ENCODE results near the gene EID2B. TPM values are rescaled to one million over a fixed set of nuclear protein-coding genes. Genes with fewer than 3 reads are reported as not detected.

Gene EID2B
- total and polyA plus RNA-seq, 4 donors, result 0.75 to 6.0 (median 3.3) TPM

DNA sequence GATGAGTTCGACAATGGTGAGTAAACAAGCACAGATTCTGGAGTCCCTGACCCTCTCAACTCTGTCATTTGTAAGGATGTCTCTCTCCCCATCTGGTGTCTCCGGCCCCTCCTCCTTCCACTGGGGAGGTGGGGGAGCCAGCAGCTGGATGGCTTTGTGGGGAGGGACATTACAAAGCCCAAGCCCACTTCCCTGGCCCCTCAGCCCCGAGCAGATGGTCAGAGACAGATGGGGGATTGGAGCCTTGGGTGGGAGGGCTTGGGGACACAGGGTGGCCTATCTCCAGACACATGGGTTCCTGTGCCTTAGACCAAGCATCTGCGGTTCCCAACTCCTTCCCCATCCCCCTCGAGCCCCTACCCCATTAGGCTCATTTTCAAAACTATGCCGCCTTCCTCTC is 49.5 kb downstream of the EID2B start:
- WGBS, 2 donors, result 54 to 59% methylated on average over 6 of the region's 6 CpGs
- Histone ChIP-seq H3K27me3 (ENCODE audit: control insufficient read depth in 1 of 2, insufficient read depth in 2 of 2, low read length in 1 of 2) (no peaks in the 10 kb centered on the region), H3K36me3 (ENCODE audit: control insufficient read depth in 1 of 2, insufficient read depth in 2 of 2, low read length in 1 of 2) (peaks cover 2 to 3% of the 10 kb centered on the region in 2 donors), H3K9me3 (ENCODE audit: control insufficient read depth, low read length) (no peaks in the 10 kb centered on the region), H3K27ac (ENCODE audit: low read depth in 1 of 2, low read length in 2 of 2) (no peak overlapping the region), H3K4me1 (ENCODE audit: control insufficient read depth in 1 of 2, insufficient read depth in 2 of 2, low read length in 2 of 2) (no peaks in the 10 kb centered on the region), H3K4me3 (ENCODE audit: low read length in 2 of 2) (no peak overlapping the region)
- ATAC-seq (ENCODE audit: low FRiP score) (no peak), DNase-seq (no peak)
- intact Hi-C loops (cut with DNase I), result no loop called here

DNA sequence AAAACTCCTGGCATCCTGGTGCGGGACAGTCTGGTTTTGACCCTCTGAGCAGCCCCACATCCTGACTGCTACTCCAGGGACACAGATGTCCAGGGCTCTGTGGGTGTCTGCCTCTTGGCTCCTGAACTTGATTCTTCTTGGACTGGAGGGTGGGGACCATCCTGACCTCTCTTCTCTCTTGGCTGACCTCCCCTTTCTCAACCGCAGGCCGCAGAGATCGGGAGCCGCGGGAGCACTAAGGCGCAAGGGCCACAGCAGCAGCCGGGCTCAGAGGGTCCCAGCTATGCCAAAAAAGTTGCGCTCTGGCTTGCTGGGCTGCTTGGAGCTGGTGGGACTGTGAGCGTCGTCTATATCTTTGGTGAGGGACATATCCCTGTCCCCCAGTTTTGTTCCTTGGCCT is 51.0 kb downstream of the EID2B start:
- intact Hi-C loops (cut with DNase I), result loop anchor here in 1 of 2 donors (2.0 kb wide), 1 partner anchor 51 kb away; the partner anchor contains the start of gene EID2B

DNA sequence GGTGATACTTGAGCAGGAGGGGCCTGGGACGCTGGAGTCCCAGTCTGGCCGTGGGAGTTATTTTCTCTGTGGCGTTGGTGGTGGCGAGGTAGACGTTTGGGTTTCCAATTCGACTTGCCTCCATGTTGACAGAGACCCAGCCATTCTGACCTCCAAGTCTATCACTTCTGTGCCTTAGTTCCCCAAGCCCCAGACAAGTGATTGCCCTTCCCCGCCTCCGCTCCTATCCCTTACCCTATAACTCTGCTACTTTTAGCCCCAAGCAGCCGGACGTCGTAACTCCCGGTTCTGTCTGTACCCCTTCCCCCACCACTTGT is 51.5 kb downstream of the EID2B start:
- no peak for ATAC-seq (ENCODE audit: low FRiP score)
- H3K27ac ChIP-seq (ENCODE audit: low read depth in 1 of 2, low read length in 2 of 2), result no peak overlapping the region
- H3K4me1 ChIP-seq (ENCODE audit: control insufficient read depth in 1 of 2, insufficient read depth in 2 of 2, low read length in 2 of 2), result no peaks in the 10 kb centered on the region
- intact Hi-C loops (cut with DNase I), result loop anchor here in 1 of 2 donors (2.0 kb wide), 1 partner anchor 52 kb away; the partner anchor contains the start of gene EID2B
- H3K9me3 ChIP-seq (ENCODE audit: control insufficient read depth, low read length), result no peaks in the 10 kb centered on the region
- no peaks in the 10 kb centered on the region for H3K27me3 ChIP-seq (ENCODE audit: control insufficient read depth in 1 of 2, insufficient read depth in 2 of 2, low read length in 1 of 2)
- no peak for DNase-seq
- WGBS, 2 donors, result 1% methylated on average over 12 of the region's 12 CpGs
- H3K4me3 ChIP-seq (ENCODE audit: low read length in 2 of 2), result peak overlapping the region; percentile 63 to 72
- peaks cover 0 to under 1% of the 10 kb centered on the region in 2 donors for H3K36me3 ChIP-seq (ENCODE audit: control insufficient read depth in 1 of 2, insufficient read depth in 2 of 2, low read length in 1 of 2)

More for the DNA sequence above, 51.0 kb downstream of the EID2B start:
- 72 to 80% methylated on average over 11 of the region's 11 CpGs for WGBS, 2 donors
- no peak for ATAC-seq (ENCODE audit: low FRiP score)
- Histone ChIP-seq H3K4me3 (ENCODE audit: low read length in 2 of 2) (no peak overlapping the region), H3K4me1 (ENCODE audit: control insufficient read depth in 1 of 2, insufficient read depth in 2 of 2, low read length in 2 of 2) (no peaks in the 10 kb centered on the region), H3K27ac (ENCODE audit: low read depth in 1 of 2, low read length in 2 of 2) (no peak overlapping the region), H3K9me3 (ENCODE audit: control insufficient read depth, low read length) (no peaks in the 10 kb centered on the region), H3K27me3 (ENCODE audit: control insufficient read depth in 1 of 2, insufficient read depth in 2 of 2, low read length in 1 of 2) (no peaks in the 10 kb centered on the region), H3K36me3 (ENCODE audit: control insufficient read depth in 1 of 2, insufficient read depth in 2 of 2, low read length in 1 of 2) (peaks cover 0 to 3% of the 10 kb centered on the region in 2 donors)
- DNase-seq, result no peak

Other genes starting within 250 kb of the EID2B start
- gene IFNL1, start 236.4 kb downstream of the EID2B start, total RNA-seq, result not detected
- gene IFNL1, start 236.4 kb downstream of the EID2B start, polyA plus RNA-seq, result not detected
- 1 to 10 TPM in 1 of 2 donors, under 1 TPM in 1; 0.45 to 1.8 TPM for gene LRFN1, start 212.0 kb downstream of the EID2B start, total RNA-seq
- gene LRFN1, start 212.0 kb downstream of the EID2B start, polyA plus RNA-seq, result not detected
- gene GMFG, start 196.8 kb downstream of the EID2B start, total RNA-seq, result 10 to 100 TPM; 53.7 to 60.8 TPM
- gene GMFG, start 196.8 kb downstream of the EID2B start, polyA plus RNA-seq, result 10 to 100 TPM in 1 of 2 donors, 1 to 10 TPM in 1; 8.3 to 50.3 TPM
- 100 to 1,000 TPM; 101 to 120 TPM for gene SAMD4B, start 190.4 kb downstream of the EID2B start, total RNA-seq
- 100 to 1,000 TPM in 1 of 2 donors, 10 to 100 TPM in 1; 33.6 to 109 TPM for gene SAMD4B, start 190.4 kb downstream of the EID2B start, polyA plus RNA-seq
- 10 to 100 TPM; 33.9 to 34.5 TPM for gene PAF1, start 141.7 kb downstream of the EID2B start, total RNA-seq
- gene PAF1, start 141.7 kb downstream of the EID2B start, polyA plus RNA-seq, result 10 to 100 TPM; 27.7 to 43.8 TPM
- gene MED29, start 141.5 kb downstream of the EID2B start, total RNA-seq, result 10 to 100 TPM; 28.9 to 35.1 TPM
- 10 to 100 TPM; 26.0 to 29.7 TPM for gene MED29, start 141.5 kb downstream of the EID2B start, polyA plus RNA-seq
- gene ZFP36, start 126.0 kb downstream of the EID2B start, total RNA-seq, result 100 to 1,000 TPM; 205 to 955 TPM
- 100 to 1,000 TPM; 124 to 360 TPM for gene ZFP36, start 126.0 kb downstream of the EID2B start, polyA plus RNA-seq
- gene PLEKHG2, start 120.2 kb downstream of the EID2B start, total RNA-seq, result 10 to 100 TPM; 86.4 to 98.1 TPM
- 10 to 100 TPM; 15.3 to 74.4 TPM for gene PLEKHG2, start 120.2 kb downstream of the EID2B start, polyA plus RNA-seq
- gene RPS16, start 96.9 kb downstream of the EID2B start, total RNA-seq, result 1,000 to 10,000 TPM; 1,268 to 1,273 TPM
- 1,000 to 10,000 TPM; 3,270 to 4,459 TPM for gene RPS16, start 96.9 kb downstream of the EID2B start, polyA plus RNA-seq
- 100 to 1,000 TPM in 1 of 2 donors, 10 to 100 TPM in 1; 90.1 to 103 TPM for gene SUPT5H, start 87.3 kb downstream of the EID2B start, total RNA-seq
- 100 to 1,000 TPM in 1 of 2 donors, 10 to 100 TPM in 1; 56.1 to 170 TPM for gene SUPT5H, start 87.3 kb downstream of the EID2B start, polyA plus RNA-seq
- 10 to 100 TPM; 31.1 to 39.5 TPM for gene TIMM50, start 52.0 kb downstream of the EID2B start, total RNA-seq
- 10 to 100 TPM; 20.0 to 61.8 TPM for gene TIMM50, start 52.0 kb downstream of the EID2B start, polyA plus RNA-seq
- not detected for gene DLL3, start 33.9 kb downstream of the EID2B start, total RNA-seq
- gene DLL3, start 33.9 kb downstream of the EID2B start, polyA plus RNA-seq, result not detected
- gene SELENOV, start 17.7 kb downstream of the EID2B start, total RNA-seq, result not detected
- gene SELENOV, start 17.7 kb downstream of the EID2B start, polyA plus RNA-seq, result not detected
- 10 to 100 TPM in 1 of 2 donors, 1 to 10 TPM in 1; 9.7 to 13.0 TPM for gene EID2, start 7.3 kb upstream of the EID2B start, total RNA-seq
- 10 to 100 TPM in 1 of 2 donors, 1 to 10 TPM in 1; 8.0 to 12.6 TPM for gene EID2, start 7.3 kb upstream of the EID2B start, polyA plus RNA-seq
- not detected for gene LGALS13, start 69.7 kb upstream of the EID2B start, total RNA-seq
- not detected for gene LGALS13, start 69.7 kb upstream of the EID2B start, polyA plus RNA-seq
- not detected for gene LGALS16, start 123.1 kb upstream of the EID2B start, total RNA-seq
- not detected for gene LGALS16, start 123.1 kb upstream of the EID2B start, polyA plus RNA-seq
- not detected for gene LGALS14, start 171.6 kb upstream of the EID2B start, total RNA-seq
- gene LGALS14, start 171.6 kb upstream of the EID2B start, polyA plus RNA-seq, result not detected
- gene CLC, start 205.2 kb upstream of the EID2B start, total RNA-seq, result not detected
- gene CLC, start 205.2 kb upstream of the EID2B start, polyA plus RNA-seq, result not detected
- not detected for gene LEUTX, start 246.0 kb upstream of the EID2B start, total RNA-seq
- gene LEUTX, start 246.0 kb upstream of the EID2B start, polyA plus RNA-seq, result not detected

Measured in aorta (tissue), 5 donors.